H9 (cell line): Measurements from ENCODE around the gene EIF4E3. TPM values are rescaled to one million over a fixed set of nuclear protein-coding genes. Genes with fewer than 3 reads are reported as not detected.

Experiments used
- DNase-seq: peaks from one replicate; pipeline ENCODE4 v3.0.0-alpha.2; 2017
- H2AFZ ChIP-seq: one replicate; pipeline ENCODE4 v1.6.1; 2013; ENCODE audit warnings: mild to moderate bottlenecking, low read length, control low read depth, moderate library complexity
- H2AK5ac ChIP-seq: 2 replicates; pipeline ENCODE4 v1.6.1; 2013; ENCODE audit warnings: low read length, control low read depth, mixed read lengths; ENCODE audit not compliant: insufficient read length
- H2BK120ac ChIP-seq: one replicate; pipeline ENCODE4 v1.6.1; 2013; ENCODE audit warnings: low read depth, mild to moderate bottlenecking, low read length, control low read depth, inconsistent platforms; ENCODE audit not compliant: poor library complexity, severe bottlenecking
- H2BK12ac ChIP-seq: 2 replicates; pipeline ENCODE4 v1.6.1; 2013; ENCODE audit warnings: low read length, control low read depth, mixed read lengths, low read depth; ENCODE audit not compliant: insufficient read length
- H2BK15ac ChIP-seq: 2 replicates; pipeline ENCODE4 v1.6.1; 2013; ENCODE audit warnings: low read depth, low read length, control low read depth
- H2BK20ac ChIP-seq: one replicate; pipeline ENCODE4 v1.6.1; 2013; ENCODE audit warnings: low read depth, mild to moderate bottlenecking, low read length, control low read depth, inconsistent platforms; ENCODE audit not compliant: poor library complexity, severe bottlenecking
- H2BK5ac ChIP-seq: 2 replicates; pipeline ENCODE4 v1.6.1; 2013; ENCODE audit warnings: low read length, control low read depth, mixed read lengths; ENCODE audit not compliant: insufficient read length
- H3K14ac ChIP-seq: 2 replicates; pipeline ENCODE4 v1.6.1; 2013; ENCODE audit warnings: low read length, control low read depth; ENCODE audit not compliant: insufficient read depth
- H3K18ac ChIP-seq: 2 replicates; pipeline ENCODE4 v1.6.1; 2013; ENCODE audit warnings: low read depth, mild to moderate bottlenecking, mixed read lengths, low read length, control low read depth; ENCODE audit not compliant: insufficient read length
- H3K23ac ChIP-seq: 2 replicates; pipeline ENCODE4 v1.6.1; 2013; ENCODE audit warnings: low read length, control low read depth, mixed read lengths, low read depth; ENCODE audit not compliant: insufficient read length
- H3K23me2 ChIP-seq: 2 replicates; pipeline ENCODE4 v1.6.1; 2013; ENCODE audit warnings: low read depth, mild to moderate bottlenecking, mixed read lengths, low read length, control low read depth; ENCODE audit not compliant: insufficient read length, poor library complexity, severe bottlenecking
- H3K27ac ChIP-seq: 2 replicates; pipeline ENCODE4 v1.5.1; 2013; ENCODE audit warnings: low read length, control low read depth, mixed read lengths, low read depth; ENCODE audit not compliant: insufficient read length
- H3K27me3 ChIP-seq: 2 replicates; pipeline ENCODE4 v1.6.1; 2013; ENCODE audit warnings: low read length, control low read depth, inconsistent platforms; ENCODE audit not compliant: insufficient read depth
- H3K4ac ChIP-seq: 2 replicates; pipeline ENCODE4 v1.6.1; 2013; ENCODE audit warnings: low read depth, mild to moderate bottlenecking, control low read depth, inconsistent platforms, low read length, moderate library complexity
- H3K4me1 ChIP-seq: 2 replicates; pipeline ENCODE4 v1.6.1; 2013; ENCODE audit warnings: low read length, control low read depth, inconsistent platforms; ENCODE audit not compliant: insufficient read depth
- H3K4me2 ChIP-seq: 2 replicates; pipeline ENCODE4 v1.6.1; 2013; ENCODE audit warnings: low read length, control low read depth, mixed read lengths; ENCODE audit not compliant: insufficient read length, insufficient read depth
- H3K56ac ChIP-seq: 2 replicates; pipeline ENCODE4 v1.6.1; 2013; ENCODE audit warnings: low read depth, mild to moderate bottlenecking, mixed read lengths, low read length, control low read depth; ENCODE audit not compliant: insufficient read length
- H3K79me1 ChIP-seq: 2 replicates; pipeline ENCODE4 v1.6.1; 2013; ENCODE audit warnings: low read depth, mild to moderate bottlenecking, moderate library complexity, low read length, control low read depth, inconsistent platforms; ENCODE audit not compliant: insufficient read depth, poor library complexity, severe bottlenecking
- H3K79me2 ChIP-seq: 2 replicates; pipeline ENCODE4 v1.6.1; 2013; ENCODE audit warnings: low read length, control low read depth, inconsistent platforms; ENCODE audit not compliant: insufficient read depth
- H3K9ac ChIP-seq: 2 replicates; pipeline ENCODE4 v1.6.1; 2013; ENCODE audit warnings: low read length, control low read depth, mixed read lengths; ENCODE audit not compliant: insufficient read length; ENCODE audit errors: extremely low read depth
- H3K9me3 ChIP-seq: one replicate; pipeline ENCODE4 v1.6.1; 2013; ENCODE audit warnings: low read depth, low read length, inconsistent platforms; ENCODE audit not compliant: control insufficient read depth
- H3T11ph ChIP-seq: one replicate; pipeline ENCODE4 v1.6.1; 2013; ENCODE audit warnings: mild to moderate bottlenecking, low read length, control low read depth, inconsistent platforms
- H4K20me1 ChIP-seq: one replicate; pipeline ENCODE4 v1.6.1; 2013; ENCODE audit not compliant: control insufficient read depth, insufficient read length, insufficient read depth
- H4K5ac ChIP-seq: 2 replicates; pipeline ENCODE4 v1.6.1; 2013; ENCODE audit warnings: low read depth, mild to moderate bottlenecking, mixed read lengths, low read length, control low read depth; ENCODE audit not compliant: insufficient read length
- H4K8ac ChIP-seq: replicated peaks from 2 replicates; pipeline ENCODE4 v1.6.1; 2013; ENCODE audit warnings: low read length, control low read depth, mixed read lengths, low read depth; ENCODE audit not compliant: insufficient read length
- H4K91ac ChIP-seq: 2 replicates; pipeline ENCODE4 v1.6.1; 2013; ENCODE audit warnings: low read depth, mild to moderate bottlenecking, moderate library complexity, mixed read lengths, low read length, control low read depth; ENCODE audit not compliant: insufficient read length
- H3K27ac Mint-ChIP-seq, 3 experiments: 2 replicates in 2 of 3; 3 replicates in 1 of 3; pipeline ENCODE4 v1.8.0; 2020 to 2021; ENCODE audit warnings: mixed read lengths in 3 of 3, mild to moderate bottlenecking in 1 of 3, moderate library complexity in 1 of 3
- H3K27me3 Mint-ChIP-seq: 2 replicates; pipeline ENCODE4 v1.8.0; 2021; ENCODE audit warnings: low read depth, mild to moderate bottlenecking, moderate library complexity, mixed read lengths
- H3K36me3 Mint-ChIP-seq, 3 experiments: 2 replicates in 2 of 3; 3 replicates in 1 of 3; pipeline ENCODE4 v1.8.0; 2020 to 2021; ENCODE audit warnings: low read depth in 3 of 3, mixed read lengths in 3 of 3; ENCODE audit not compliant: insufficient read depth in 1 of 3
- H3K4me1 Mint-ChIP-seq, 2 experiments: 2 replicates each; pipeline ENCODE4 v1.8.0; 2020; ENCODE audit warnings: mixed read lengths in 2 of 2
- H3K4me3 Mint-ChIP-seq, 2 experiments: 2 replicates in 1 of 2; 3 replicates in 1 of 2; pipeline ENCODE4 v1.8.0; 2020 to 2021; ENCODE audit warnings: mild to moderate bottlenecking in 2 of 2, mixed read lengths in 2 of 2, moderate library complexity in 1 of 2
- H3K9me3 Mint-ChIP-seq, 2 experiments: 2 replicates in 1 of 2; 3 replicates in 1 of 2; pipeline ENCODE4 v1.8.0; 2020; ENCODE audit warnings: mild to moderate bottlenecking in 2 of 2, mixed read lengths in 2 of 2, moderate library complexity in 1 of 2
- CTCF ChIP-seq: fragments of 200-600 bp; sonication (generic); conservative IDR thresholded peaks from 3 replicates; pipeline ENCODE4 v1.8.0; 2021; ENCODE audit warnings: antibody characterized with exemption, mild to moderate bottlenecking
- WGBS: extraction: QIAGEN DNeasy Blood & Tissue Kit; methylation state at CpG from one replicate; pipeline ENCODE4 v1.1.7; 2013; ENCODE audit warnings: missing lambda C conversion rate, low lambda C conversion rate, mixed read lengths; ENCODE audit not compliant: insufficient read length; ENCODE audit errors: extremely low coverage; 5-methylcytosine and 5-hydroxymethylcytosine counted together
- total RNA-seq: library from RNA; stranded (reverse); gene quantifications from 2 replicates; pipeline ENCODE4 v1.2.1, GENCODE V29; 2021

EIF4E3 gene
- total RNA-seq, 1 experiment from 2014 or later, result 12.9 TPM

DNA sequence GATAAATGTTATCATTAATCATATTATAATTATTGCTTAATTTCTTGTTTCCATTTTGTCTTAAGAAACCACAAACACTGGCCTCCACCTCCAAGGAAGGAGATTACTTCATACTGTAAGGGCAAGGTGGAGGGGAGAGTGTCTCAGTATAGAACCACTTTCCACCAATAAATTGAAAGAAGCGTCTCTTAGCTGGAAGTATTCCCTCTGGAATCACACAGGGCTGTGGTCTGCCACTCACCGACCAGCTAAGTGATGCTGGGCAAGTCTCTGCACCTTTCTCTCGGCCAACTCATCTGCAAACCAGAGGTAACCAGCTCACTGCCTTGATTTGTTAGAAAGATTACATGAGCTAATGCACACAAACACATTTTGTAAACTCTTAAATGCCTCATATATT lies 63.1 kb downstream of the EIF4E3 start:
- H3K27me3 Mint-ChIP-seq, result peaks cover 3% of the 10 kb centered on the region; the same call in 1 of the 2 replicates
- no peak overlapping the region for H3K4me3 Mint-ChIP-seq
- H3K56ac ChIP-seq, result no peak overlapping the region
- H2AK5ac ChIP-seq, result no peak overlapping the region
- no peak overlapping the region for H3K27ac ChIP-seq
- no peaks in the 10 kb centered on the region for H3K4me1 ChIP-seq
- no peak overlapping the region for H2BK5ac ChIP-seq
- no peak overlapping the region for H3K4me2 ChIP-seq
- no peaks in the 10 kb centered on the region for H3K23me2 ChIP-seq
- peaks cover 9 to 11% of the 10 kb centered on the region in 2 experiments; a peak in 4 of 5 replicates for H3K9me3 Mint-ChIP-seq
- H3K4me1 Mint-ChIP-seq, result peaks cover 3 to 12% of the 10 kb centered on the region in 2 experiments
- no peak for DNase-seq
- no peaks in the 10 kb centered on the region for H3K79me2 ChIP-seq
- no peak overlapping the region for H3K27ac Mint-ChIP-seq
- H3K14ac ChIP-seq, result no peak overlapping the region
- H2BK15ac ChIP-seq, result no peak overlapping the region
- no peak overlapping the region for H3K23ac ChIP-seq
- no peaks in the 10 kb centered on the region for H3K27me3 ChIP-seq
- no peak overlapping the region for H4K5ac ChIP-seq
- no peak overlapping the region for H2AFZ ChIP-seq
- no peak overlapping the region for H3K9ac ChIP-seq
- no peak overlapping the region for H3T11ph ChIP-seq
- H3K4ac ChIP-seq, result no peak overlapping the region
- no peak overlapping the region for H4K91ac ChIP-seq
- no peak overlapping the region for H4K8ac ChIP-seq
- no peak overlapping the region for H2BK12ac ChIP-seq
- no peak overlapping the region for H2BK20ac ChIP-seq
- H3K18ac ChIP-seq, result no peak overlapping the region
- H3K36me3 Mint-ChIP-seq, result peaks cover 6 to 10% (median 8%) of the 10 kb centered on the region in 3 experiments; a peak in 5 of 7 replicates
- no CpG with 5 or more reads among the region's 3 CpGs for WGBS
- H3K79me1 ChIP-seq, result no peaks in the 10 kb centered on the region
- no peaks in the 10 kb centered on the region for H3K9me3 ChIP-seq
- no peaks in the 10 kb centered on the region for H4K20me1 ChIP-seq
- no peak overlapping the region for H2BK120ac ChIP-seq
- no peak for TF ChIP-seq CTCF
